Activated T-cell treated with anti-CD3 and anti-CD28 coated beads, Interleukin-2, amount 50 U/mL, for 1 hour (primary cell): ENCODE results near the gene ZNF20.
"Not testable (repeated sequence)": the region's sequence is repeated elsewhere in the genome, so short reads cannot be mapped to it uniquely, and the experiment has no call there.

Experiments used
- DNase-seq: peaks from one replicate; pipeline ENCODE4 v3.0.0-alpha.2; 2020

ZNF20 gene

DNA sequence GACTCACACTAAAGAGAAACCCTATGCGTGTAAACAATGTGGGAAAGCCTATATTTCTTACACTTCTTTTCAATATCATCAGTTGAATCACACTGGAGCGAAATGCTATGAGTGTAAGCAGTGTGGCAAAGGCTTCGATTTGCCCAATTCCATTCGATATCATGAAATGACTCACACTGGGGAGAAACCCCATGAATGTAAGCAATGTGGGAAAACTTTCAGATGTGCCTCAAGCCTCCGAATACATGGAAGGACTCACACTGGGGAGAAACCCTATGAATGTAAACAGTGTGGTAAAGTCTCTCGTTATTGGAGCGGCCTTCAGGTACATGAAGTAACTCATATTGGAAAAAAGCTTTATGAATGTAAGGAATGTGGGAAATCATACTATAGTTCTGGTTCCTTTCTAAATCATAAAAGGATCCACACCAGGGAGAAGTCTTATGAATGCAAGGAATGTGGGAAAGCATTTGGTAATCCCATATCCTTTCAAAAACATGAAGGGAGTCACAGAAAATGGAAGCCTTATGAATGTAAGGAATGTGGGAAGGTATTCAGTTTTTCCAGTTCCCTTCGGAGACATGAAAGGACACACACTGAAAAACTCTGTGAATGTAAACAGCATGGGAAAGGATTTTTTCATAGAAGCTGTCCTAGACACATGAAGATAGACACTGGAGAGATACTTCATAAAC, 28.1 kb downstream of the ZNF20 start:
- no peak for DNase-seq

DNA sequence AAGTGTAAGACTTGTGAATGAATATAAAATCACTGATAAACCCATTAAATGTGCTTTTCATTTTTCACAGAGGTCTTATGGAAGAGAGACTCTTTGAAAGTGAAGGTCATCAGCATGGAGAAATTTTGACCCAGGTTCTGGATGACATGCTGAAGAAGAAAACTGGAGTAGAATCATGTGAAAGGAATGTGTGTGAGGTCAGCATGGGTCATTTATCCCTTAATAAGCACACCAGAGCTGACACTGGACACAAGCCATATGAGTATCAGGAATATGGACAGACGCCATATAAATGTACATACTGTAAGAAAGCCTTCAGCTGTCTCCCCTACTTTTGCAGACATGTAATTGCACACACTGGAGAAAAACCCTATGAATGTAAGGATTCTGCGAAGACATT, 29.0 kb downstream of the ZNF20 start:
- no peak for DNase-seq

DNA sequence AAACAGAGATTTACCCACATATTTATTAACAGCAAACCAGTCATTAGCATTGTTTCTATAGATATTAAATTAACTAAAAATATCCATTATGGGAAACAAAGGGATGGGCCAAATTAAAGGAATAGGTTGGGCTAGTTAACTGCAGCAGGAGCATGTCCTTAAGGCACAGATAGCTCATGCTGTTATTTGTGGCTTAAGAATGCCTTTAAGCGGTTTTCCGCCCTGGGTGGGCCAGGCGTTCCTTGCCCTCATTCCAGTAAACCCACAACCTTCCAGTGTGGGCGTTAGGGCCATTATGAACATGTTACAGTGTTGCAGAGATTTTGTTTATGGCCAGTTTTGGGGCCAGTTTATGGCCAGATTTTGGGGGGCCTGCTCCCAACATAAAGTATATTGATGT, 36.2 kb downstream of the ZNF20 start:
- DNase-seq = not testable (repeated sequence)

DNA sequence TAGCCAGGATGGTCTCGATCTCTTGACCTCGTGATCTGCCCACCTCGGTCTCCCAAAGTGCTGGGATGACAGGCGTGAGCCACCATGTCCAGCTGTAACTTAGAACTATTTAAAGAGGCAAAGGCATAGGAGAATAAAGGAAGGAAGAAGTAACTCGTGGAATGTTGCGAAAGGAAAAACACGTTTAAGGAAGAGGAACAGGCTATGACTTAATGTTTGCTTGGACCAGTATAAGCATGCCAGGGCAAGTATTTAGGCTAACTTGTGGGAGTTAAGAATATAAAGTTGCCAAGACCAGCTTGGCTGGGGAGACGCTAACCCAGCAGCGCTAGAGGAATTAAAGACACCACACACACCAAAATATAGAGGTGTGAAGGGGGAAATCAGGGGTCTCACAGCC, 42.1 kb downstream of the ZNF20 start:
- DNase-seq = no peak

DNA sequence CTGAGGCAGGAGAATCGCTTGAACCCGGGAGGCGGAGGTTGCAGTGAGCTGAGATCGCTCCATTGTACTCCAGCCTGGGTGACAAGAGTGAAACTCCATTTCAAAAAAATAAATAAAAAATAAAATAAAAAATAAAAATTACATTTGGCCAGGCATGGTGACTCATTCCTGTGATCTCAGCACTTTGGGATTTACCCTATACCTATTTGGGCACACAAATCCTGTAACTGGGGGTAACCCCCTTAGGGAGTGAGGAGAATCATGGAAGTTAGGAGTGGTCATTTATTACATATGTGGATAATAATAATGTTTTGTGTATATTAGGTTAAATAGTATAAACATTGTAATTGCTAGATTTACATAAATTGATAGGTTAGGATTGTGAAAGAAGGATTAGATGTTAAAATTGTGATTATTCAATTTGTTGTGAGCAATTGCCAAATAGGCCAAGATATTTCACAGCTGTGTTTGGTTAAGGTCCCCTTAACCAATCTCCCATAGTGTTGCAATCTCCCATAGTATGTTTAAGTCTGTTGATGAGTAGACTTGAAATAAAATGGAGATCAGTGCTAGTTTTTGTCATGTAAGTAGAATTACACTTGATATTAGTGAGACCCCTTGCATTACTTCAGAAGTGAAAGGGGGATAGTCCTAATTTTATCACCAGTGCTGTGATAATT, 44.9 kb downstream of the ZNF20 start:
- no peak for DNase-seq

DNA sequence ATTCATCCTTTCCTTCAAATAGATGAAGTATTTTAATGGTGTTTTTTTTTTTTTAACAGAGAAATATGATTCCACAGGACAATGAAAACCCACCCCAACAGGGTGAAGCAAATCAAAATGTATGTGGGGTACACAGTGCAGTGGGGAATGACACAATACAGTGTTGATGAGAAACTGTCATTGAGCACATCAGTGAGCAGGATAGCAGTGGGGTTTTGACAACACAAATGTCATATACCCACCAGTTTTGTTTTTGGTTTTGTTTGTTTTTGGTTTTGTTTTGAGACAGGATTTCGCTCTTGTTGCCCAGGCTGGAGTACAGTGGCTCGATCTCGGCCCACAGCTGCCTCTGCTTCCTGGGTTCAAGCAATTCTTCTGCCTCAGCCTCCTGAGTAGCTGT, 46.4 kb downstream of the ZNF20 start:
- DNase-seq = no peak

DNA sequence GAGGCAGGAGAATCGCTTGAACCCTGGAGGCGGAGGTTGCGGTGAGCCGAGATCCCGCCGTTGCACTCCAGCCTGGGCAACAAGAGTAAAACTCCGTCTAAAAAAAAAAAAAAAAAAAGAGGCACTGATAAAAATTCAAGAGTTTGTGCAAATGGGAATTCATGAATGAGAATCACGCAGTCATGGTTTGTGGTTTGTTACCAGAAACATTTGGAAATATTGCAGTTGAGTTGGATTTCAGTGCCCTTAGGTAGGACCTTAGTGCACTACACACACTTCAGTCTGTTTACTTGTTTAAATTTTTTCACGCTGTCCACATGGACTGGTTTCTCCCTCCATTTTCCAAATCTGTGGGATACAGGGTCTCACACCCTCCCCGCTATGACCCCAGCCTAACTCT, 47.2 kb downstream of the ZNF20 start:
- no peak for DNase-seq

DNA sequence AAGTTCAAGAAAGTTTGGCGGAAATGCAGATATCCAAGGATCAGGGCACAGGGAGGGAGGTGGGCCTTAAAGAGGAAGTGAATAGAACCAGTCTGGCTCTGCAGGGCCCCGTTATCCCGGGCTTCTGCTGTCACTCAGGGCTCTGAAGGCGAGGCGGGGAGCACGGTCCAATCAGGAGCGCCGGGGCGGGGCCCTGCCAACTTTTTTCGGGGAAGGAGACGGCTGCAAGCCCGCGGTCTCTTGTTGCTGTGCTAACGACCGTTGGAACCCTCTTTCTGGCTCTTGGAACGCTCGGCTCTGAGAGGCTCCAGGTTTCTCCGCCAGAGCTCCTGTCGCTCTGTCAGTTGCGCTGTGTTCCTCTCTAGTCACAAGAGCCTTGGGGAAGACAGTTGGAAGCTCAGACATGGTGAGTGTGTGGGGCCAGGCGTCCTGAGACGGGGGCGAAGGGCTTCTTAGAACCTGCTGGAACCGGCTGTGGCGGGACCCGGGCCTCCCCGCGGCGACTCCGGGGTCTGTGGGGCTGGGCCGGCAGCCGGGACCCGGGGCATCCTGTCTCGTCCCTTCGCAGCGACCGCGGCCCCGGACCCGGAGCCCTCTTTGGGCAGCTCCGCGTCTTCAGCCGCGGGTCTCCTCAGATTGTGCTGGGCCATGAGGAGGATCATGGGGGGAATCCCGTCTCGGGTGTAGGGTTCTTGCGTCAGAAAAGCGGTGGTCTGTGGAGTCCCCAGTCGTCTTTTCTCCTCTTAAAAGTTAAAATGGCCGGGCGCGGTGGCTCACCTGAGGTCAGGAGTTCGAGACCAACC, 47.9 kb downstream of the ZNF20 start:
- DNase-seq = peak; percentile 41

DNA sequence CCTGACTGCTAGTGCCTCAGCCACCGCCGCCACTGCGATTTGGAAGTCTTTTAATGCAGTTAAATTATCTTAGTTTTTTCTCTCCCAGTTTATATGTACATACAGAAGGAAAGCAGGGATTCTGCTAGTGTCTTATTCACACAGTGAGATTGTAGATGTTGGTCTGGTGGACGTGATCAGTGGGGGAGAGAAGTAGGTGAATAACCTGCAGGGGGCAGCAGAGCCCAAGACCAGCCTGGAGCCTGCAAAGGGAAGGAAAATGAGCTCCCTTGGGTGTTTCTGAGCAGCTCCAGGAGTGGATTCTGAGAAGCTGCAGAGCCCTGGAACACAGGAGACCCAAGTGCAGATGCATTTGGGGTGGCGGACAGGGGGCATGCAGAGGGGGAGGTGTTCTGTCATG, 49.3 kb downstream of the ZNF20 start:
- DNase-seq = peak; percentile 58

DNA sequence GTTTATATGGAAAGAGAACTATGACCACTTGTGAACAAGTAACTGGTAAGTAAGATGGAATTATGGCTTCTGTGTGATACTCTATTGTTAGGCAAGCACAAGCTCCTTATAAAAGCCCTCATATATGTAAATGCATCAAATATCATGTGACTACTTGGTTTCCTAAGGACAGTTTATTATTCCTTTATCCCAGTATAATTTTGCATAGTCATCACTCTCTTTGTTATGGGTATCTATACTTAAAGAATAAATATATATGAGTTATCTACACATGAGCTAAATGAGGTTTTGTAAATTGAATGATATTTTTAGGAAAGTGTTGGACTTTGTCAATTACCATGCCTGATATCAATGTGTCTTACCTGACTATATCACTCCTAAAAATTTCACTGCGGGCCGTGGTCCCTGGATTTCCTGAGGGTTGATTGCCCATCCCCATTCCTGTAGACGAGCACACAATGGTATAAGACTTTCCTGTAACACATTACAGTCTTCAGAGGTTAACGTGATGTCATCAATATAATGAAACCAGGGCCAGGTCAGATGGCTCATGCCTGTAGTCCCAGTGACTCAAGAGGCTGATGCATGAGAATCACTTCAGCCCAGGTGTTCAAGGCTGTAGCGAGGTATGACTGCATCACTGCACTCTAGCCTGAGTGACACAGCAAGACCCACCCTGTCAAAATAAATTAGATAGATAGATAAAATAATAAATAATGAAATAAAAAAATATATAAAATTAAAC, 54.9 kb downstream of the ZNF20 start:
- no peak for DNase-seq

DNA sequence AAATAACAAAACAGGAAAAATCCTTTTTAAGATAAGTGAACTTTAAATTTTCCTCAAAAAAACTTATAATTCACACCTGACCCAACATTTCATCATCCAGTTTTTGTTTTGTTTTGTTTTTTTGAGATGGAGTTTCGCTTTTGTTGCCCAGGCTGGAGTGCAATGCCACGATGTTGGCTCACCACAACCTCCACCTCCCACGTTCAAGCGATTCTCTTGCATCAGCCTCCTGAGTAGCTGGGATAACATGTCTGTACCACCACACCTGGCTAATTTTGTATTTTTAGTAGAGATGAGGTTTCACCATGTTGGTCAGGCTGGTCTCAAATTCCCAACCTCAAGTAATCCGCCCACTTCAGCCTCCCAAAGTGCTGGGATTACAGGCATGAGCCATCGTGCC, 56.8 kb downstream of the ZNF20 start:
- not testable (repeated sequence) for DNase-seq
